Parathyroid adenoma (tissue), 2 donors: ENCODE measurements around the gene SEPHS2.
"Not testable (repeated sequence)": the region's sequence is repeated elsewhere in the genome, so short reads cannot be mapped to it uniquely, and the experiment has no call there.

Source experiments
- H2AFZ ChIP-seq: fragments of 300-600 bp; sonication (generic); one replicate; pipeline ENCODE4 v1.7.0; 2017; ENCODE audit warnings: antibody characterized with exemption, mild to moderate bottlenecking
- H3K27ac ChIP-seq: fragments of 300-600 bp; sonication (generic); one replicate; pipeline ENCODE4 v1.7.0; 2017
- H3K27me3 ChIP-seq: fragments of 300-600 bp; sonication (generic); one replicate; pipeline ENCODE4 v1.7.0; 2017; ENCODE audit warnings: low read length; ENCODE audit not compliant: control insufficient read depth, insufficient read depth
- H3K36me3 ChIP-seq: fragments of 300-600 bp; sonication (generic); one replicate; pipeline ENCODE4 v1.7.0; 2017; ENCODE audit warnings: low read length; ENCODE audit not compliant: control insufficient read depth, insufficient read depth
- H3K4me1 ChIP-seq: fragments of 300-600 bp; sonication (generic); one replicate; pipeline ENCODE4 v1.7.0; 2017; ENCODE audit warnings: control low read depth
- H3K4me2 ChIP-seq: fragments of 300-600 bp; sonication (generic); one replicate; pipeline ENCODE4 v1.7.0; 2017; ENCODE audit warnings: low read length
- H3K4me3 ChIP-seq: fragments of 300-600 bp; sonication (generic); one replicate; pipeline ENCODE4 v1.7.0; 2017; ENCODE audit warnings: low read depth, low read length
- H3K79me2 ChIP-seq: fragments of 300-600 bp; sonication (generic); one replicate; pipeline ENCODE4 v1.7.0; 2017; ENCODE audit warnings: control low read depth
- H3K9ac ChIP-seq: fragments of 300-600 bp; sonication (generic); one replicate; pipeline ENCODE4 v1.7.0; 2017; ENCODE audit warnings: mild to moderate bottlenecking
- H3K9me3 ChIP-seq: fragments of 300-600 bp; sonication (generic); one replicate; pipeline ENCODE4 v1.7.0; 2017; ENCODE audit warnings: low read length; ENCODE audit not compliant: control insufficient read depth
- TF ChIP-seq, protein P1 (sequence below): fragments of 300-600 bp; sonication (generic); IDR thresholded peaks from one replicate; pipeline ENCODE4 v1.7.0; 2017; ENCODE audit warnings: antibody characterized with exemption, mild to moderate bottlenecking
- donor health status: primary hyperparathyroidism.

SEPHS2 gene

DNA sequence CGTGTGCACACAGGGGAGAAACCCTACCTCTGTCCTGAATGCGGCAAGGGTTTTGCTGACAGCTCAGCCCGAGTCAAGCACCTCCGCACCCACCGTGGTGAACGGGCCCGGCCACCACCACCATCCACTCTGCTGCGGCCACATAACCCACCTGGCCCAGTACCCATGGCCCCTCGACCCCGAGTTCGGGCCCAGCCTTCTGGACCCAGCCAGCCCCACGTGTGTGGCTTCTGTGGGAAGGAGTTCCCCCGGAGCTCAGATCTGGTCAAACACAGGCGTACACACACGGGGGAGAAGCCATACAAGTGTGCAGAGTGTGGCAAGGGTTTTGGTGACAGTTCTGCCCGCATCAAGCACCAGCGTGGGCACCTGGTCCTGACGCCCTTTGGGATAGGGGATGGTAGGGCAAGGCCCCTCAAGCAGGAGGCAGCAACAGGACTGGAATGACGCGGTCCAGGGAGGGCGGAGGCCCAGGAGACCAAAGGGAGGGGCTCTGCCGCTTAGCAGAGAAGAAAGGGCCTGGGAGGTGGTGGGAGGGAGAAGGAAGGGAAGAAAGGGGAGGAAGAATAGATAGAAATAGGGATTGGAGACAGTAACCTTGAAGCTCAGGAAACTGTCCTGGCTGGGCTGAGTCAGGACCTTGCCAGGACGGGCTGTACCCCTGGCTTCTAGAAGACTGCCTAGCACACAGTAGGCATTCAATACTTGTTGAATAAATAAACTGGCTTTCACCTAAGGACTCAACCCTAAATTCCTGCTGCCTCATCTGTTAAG, 46.8 kb downstream of the SEPHS2 start:
- Histone ChIP-seq H3K79me2 (no peaks in the 10 kb centered on the region), H3K4me3 (no peak overlapping the region), H3K27me3 (no peaks in the 10 kb centered on the region), H3K27ac (no peak overlapping the region), H3K9ac (no peak overlapping the region), H2AFZ (no peak overlapping the region), H3K4me1 (peaks cover 18% of the 10 kb centered on the region), H3K4me2 (no peak overlapping the region), H3K36me3 (no peaks in the 10 kb centered on the region), H3K9me3 (no peaks in the 10 kb centered on the region)
- TF ChIP-seq, protein P1, sequence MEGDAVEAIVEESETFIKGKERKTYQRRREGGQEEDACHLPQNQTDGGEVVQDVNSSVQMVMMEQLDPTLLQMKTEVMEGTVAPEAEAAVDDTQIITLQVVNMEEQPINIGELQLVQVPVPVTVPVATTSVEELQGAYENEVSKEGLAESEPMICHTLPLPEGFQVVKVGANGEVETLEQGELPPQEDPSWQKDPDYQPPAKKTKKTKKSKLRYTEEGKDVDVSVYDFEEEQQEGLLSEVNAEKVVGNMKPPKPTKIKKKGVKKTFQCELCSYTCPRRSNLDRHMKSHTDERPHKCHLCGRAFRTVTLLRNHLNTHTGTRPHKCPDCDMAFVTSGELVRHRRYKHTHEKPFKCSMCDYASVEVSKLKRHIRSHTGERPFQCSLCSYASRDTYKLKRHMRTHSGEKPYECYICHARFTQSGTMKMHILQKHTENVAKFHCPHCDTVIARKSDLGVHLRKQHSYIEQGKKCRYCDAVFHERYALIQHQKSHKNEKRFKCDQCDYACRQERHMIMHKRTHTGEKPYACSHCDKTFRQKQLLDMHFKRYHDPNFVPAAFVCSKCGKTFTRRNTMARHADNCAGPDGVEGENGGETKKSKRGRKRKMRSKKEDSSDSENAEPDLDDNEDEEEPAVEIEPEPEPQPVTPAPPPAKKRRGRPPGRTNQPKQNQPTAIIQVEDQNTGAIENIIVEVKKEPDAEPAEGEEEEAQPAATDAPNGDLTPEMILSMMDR, result no peak

DNA sequence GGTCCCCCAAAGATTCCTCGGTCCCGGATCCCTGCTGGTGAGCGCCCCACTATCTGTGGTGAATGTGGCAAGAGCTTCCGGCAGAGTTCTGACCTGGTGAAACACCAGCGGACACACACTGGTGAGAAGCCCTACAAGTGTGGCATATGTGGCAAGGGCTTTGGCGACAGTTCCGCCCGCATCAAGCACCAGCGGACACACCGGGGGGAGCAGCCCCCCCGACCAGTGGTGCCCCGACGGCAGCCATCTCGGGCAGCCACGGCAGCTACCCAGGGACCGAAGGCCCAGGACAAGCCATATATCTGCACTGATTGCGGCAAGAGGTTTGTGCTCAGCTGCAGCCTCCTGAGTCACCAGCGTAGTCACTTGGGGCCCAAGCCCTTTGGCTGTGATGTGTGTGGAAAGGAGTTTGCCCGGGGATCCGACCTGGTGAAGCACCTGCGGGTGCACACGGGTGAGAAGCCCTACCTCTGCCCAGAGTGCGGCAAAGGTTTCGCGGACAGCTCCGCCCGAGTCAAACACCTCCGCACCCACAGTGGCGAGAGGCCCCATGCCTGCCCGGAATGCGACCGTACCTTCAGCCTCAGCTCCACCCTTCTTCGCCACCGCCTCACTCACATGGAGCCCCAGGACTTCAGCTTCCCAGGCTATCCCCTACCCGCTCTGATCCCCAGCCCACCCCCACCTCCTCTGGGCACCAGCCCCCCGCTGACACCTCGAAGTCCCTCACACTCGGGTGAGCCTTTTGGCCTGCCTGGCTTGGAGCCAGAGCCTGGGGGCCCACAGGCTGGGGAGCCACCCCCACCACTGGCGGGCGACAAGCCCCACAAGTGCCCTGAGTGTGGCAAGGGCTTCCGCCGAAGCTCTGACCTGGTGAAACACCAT, 47.7 kb downstream of the SEPHS2 start:
- H3K4me2 ChIP-seq, result no peak overlapping the region
- H3K9me3 ChIP-seq, result no peaks in the 10 kb centered on the region
- H3K27ac ChIP-seq, result no peak overlapping the region
- TF ChIP-seq, protein P1, result no peak
- H3K27me3 ChIP-seq, result no peaks in the 10 kb centered on the region
- no peaks in the 10 kb centered on the region for H3K79me2 ChIP-seq
- peaks cover 18% of the 10 kb centered on the region for H3K4me1 ChIP-seq
- no peaks in the 10 kb centered on the region for H3K36me3 ChIP-seq
- no peak overlapping the region for H2AFZ ChIP-seq
- H3K9ac ChIP-seq, result no peak overlapping the region
- no peak overlapping the region for H3K4me3 ChIP-seq

DNA sequence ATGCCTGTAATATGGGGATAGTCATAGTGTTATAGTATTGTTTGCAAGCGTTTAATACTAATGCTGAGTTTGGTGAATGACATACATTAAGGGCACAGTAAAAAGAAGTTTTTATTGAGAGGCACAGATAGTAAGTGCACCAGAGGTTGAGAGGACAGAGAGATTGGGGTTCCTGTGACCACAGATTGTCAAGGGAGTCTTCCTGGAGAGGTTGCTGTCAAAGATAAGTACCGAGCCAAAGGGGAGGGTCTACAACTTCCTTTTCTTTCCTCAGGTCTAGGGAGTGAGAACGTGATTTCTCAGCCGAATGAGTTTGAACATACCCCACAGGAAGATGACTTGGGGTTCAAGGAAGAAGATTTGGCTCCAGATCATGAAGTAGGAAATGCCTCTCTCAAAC, 48.6 kb downstream of the SEPHS2 start:
- no peak overlapping the region for H3K4me3 ChIP-seq
- no peaks in the 10 kb centered on the region for H3K27me3 ChIP-seq
- TF ChIP-seq, protein P1, result no peak
- H2AFZ ChIP-seq, result no peak overlapping the region
- H3K4me1 ChIP-seq, result peaks cover 18% of the 10 kb centered on the region
- no peaks in the 10 kb centered on the region for H3K36me3 ChIP-seq
- no peaks in the 10 kb centered on the region for H3K79me2 ChIP-seq
- no peak overlapping the region for H3K27ac ChIP-seq
- no peak overlapping the region for H3K4me2 ChIP-seq
- no peaks in the 10 kb centered on the region for H3K9me3 ChIP-seq
- H3K9ac ChIP-seq, result no peak overlapping the region

DNA sequence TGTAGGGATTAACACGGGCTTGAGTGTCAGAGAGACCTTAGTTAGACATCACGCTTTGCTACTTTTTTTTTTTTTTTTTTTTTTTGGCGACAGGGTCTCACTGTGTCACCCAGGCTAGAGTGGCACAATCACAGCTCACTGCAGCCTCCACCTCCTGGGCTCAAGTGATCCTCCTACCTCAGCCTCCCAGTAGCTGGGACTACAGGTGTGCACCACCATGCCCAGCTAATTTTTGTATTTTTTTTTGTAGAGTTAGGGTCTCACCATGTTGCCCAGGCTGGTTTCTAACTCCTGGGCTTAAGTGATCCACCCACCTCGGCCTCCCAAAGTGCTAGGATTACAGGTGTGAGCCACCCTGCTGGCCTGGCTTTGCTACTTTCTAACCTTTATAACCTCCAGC, 49.0 kb downstream of the SEPHS2 start:
- not testable (repeated sequence) for H3K9ac ChIP-seq
- H3K4me1 ChIP-seq, result peaks cover 18% of the 10 kb centered on the region
- H3K27ac ChIP-seq, result peak overlapping the region; percentile 82

DNA sequence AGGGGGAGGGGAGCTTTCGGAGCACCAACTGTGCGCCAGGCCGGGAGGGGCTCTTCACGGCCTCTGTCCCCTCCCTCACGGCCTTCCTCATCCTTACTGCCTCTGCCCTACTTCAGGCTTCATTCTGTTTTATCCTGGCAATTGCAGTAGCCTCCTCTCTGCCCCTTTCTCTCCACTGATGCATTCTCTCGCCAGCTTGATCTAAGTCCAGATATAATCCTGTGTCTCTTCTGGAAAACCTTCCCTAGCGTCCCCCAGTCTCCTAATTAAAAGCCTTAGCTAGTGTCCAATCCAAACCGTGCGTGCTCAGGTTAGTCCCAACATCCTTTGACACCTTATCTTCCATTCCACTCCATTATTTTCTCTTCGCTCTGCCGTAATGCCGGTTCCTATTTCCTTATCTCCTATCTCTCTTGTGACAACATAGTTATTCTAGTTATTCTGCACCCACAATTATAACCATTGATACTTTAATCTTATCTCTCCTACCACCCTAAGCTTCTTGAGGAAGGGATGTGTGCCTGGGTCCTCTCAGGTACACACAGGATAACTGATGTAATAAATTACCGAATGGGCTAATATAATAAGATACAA, 49.6 kb downstream of the SEPHS2 start:
- peak overlapping the region; percentile 72 for H3K4me2 ChIP-seq
- TF ChIP-seq, protein P1, result no peak
- H3K4me3 ChIP-seq, result peak overlapping the region; percentile 63
- H3K27me3 ChIP-seq, result no peaks in the 10 kb centered on the region
- no peaks in the 10 kb centered on the region for H3K9me3 ChIP-seq
- peak overlapping the region; percentile 21 for H3K9ac ChIP-seq
- H3K36me3 ChIP-seq, result no peaks in the 10 kb centered on the region
- H3K4me1 ChIP-seq, result peaks cover 18% of the 10 kb centered on the region
- H3K79me2 ChIP-seq, result no peaks in the 10 kb centered on the region
- peak overlapping the region; percentile 90 for H2AFZ ChIP-seq
- peak overlapping the region; percentile 82 for H3K27ac ChIP-seq

More for the DNA sequence above, 49.0 kb downstream of the SEPHS2 start:
- not testable (repeated sequence) for H2AFZ ChIP-seq, H3K79me2 ChIP-seq, H3K27me3 ChIP-seq, H3K9me3 ChIP-seq, H3K36me3 ChIP-seq
- peak overlapping the region; percentile 72 for H3K4me2 ChIP-seq
- H3K4me3 ChIP-seq, result peak overlapping the region; percentile 63
